SKM-1 treated with dmso at 0.1 percent for 144 hours (cell line): ENCODE data around the gene SNAP25.

Experiments used
- DNase-seq: peaks from one replicate; lab custom pipeline; 2025; ENCODE audit not compliant: unreplicated experiment; lab: John Stamatoyannopoulos, UW

SNAP25 gene

DNA sequence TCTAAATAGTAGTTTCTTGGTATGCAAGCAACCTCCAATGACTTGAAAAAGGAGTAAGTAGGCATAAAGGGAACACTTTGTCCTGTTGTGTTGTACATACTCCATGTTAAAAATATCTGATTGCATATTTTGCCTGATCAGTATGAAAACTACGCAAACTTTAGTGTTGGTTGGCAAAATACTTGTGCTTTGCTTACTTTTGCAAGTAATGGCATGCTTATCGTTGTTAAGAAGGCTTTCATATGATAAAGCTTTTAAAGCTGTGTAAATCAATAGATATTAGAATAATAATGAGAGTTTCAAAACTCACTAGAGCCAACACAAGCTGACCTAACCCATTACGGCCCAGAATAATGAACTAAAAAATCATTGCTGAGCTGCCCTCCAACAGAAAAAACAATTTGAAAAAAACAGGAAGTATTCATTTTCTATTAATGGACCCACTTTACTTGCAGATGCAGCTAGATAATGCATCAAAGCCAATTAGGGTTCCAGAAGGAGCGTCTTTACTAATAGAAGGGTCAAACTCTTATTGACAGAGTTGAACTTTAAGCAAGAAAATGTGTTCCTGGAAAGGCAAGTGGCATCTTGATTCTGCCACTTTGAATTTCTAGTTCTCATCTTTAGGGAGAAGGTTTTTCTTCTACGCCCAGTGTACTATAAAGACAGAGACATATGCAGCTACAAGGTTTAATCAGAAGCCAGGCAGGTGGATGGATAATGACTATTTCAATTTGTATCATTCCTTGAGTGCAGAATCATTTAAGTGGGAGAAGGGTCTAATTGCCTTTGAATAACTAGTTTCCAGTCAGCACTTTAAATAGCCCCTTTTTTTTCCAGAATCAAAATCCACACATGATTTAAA, 82.2 kb downstream of the SNAP25 start:
- no peak for DNase-seq

- DNase-seq = no peak
Measured at GRCh38 chr20:10303852-10304251, 85.2 kb downstream of the SNAP25 start.

DNA sequence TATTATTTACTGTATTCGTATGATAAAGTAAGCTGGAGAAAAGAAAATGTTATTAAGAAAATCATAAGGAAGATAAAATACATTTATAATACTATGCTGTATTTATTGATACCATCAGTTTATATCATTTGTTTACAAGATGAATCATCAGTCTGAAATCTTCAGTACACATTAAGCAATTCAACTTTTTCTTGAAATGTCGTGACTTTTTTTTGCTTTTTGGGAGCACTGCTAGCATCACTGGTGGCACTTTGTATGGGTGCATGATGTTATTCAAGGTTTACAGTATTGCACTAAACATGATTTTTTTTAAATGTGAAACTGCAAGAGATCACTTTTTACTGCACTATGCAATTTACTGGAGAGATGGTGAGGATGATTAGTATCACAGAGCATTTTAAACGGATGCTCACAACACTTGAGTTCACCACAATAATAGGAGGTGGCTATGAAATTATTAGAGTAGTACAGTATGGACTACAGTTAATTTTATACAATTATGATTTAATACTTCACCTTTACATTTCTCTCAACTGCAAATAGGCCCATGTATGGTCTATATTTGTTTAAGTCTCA, 85.9 kb downstream of the SNAP25 start:
- no peak for DNase-seq

GRCh38 chr20:10306440-10307358, 88.1 kb downstream of the SNAP25 start:
- DNase-seq = no peak

DNA sequence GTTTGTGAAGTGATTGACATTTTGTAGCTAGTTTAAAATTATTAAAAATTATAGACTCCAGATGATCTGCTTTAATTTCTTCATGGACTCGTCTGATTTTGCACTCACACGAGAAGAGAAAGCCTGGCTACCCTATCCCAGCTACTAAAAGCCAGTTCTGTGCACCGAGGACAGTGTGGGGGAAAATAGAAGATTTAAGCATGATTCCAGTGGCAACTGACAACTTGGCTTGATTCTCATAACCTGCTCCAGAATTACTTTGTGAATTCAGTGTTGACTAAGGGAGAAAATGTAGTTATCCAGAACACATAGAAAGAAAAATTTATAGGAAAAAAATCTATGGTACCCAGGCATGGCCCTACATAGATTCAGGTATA, 88.7 kb downstream of the SNAP25 start:
- DNase-seq = no peak

GRCh38 chr20:10308652-10309051, 90.0 kb downstream of the SNAP25 start:
- no peak for DNase-seq

DNA sequence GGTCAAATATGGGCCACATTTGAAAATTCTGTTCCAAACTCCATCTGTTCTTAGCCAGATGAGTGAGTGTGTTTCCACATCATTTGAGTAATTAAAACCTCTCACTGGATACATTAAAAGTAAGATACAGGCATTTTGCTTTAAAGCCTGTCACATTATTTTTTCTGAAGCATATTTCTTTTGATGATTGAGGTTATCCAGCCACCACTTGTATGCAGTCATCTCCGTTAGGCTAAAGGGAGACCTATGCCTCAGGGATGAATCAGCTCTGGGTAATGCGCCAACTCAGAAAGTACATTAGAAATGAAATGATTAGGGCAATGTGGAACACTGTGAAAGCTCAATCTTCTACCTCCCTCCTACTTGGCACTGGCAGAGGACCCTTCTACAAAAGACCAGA, 90.7 kb downstream of the SNAP25 start:
- no peak for DNase-seq

- no peak for DNase-seq
Measured at GRCh38 chr20:10312111-10312510, 93.5 kb downstream of the SNAP25 start.

GRCh38 chr20:10313215-10313614, 94.6 kb downstream of the SNAP25 start:
- DNase-seq = no peak

DNA sequence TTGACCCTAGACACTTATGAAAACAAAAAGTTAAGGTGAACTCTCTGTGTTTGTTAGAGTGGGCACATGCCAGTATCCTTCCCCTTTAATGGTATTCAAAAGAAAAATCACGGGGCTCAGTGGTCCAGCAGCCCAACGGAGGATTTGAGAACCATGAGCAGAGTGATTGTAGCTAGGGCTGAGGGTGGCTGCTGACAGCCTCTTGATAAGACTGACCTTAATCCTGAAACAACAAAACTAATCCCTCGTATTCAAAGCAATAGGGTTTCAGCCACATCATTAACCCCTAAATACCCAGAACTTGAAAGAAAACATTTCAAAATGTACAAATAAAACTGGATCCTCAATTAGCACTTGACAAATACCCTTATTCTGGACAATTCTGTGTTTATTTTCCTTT, 95.1 kb downstream of the SNAP25 start:
- no peak for DNase-seq

GRCh38 chr20:10314198-10314597, 95.6 kb downstream of the SNAP25 start:
- DNase-seq = no peak

DNA sequence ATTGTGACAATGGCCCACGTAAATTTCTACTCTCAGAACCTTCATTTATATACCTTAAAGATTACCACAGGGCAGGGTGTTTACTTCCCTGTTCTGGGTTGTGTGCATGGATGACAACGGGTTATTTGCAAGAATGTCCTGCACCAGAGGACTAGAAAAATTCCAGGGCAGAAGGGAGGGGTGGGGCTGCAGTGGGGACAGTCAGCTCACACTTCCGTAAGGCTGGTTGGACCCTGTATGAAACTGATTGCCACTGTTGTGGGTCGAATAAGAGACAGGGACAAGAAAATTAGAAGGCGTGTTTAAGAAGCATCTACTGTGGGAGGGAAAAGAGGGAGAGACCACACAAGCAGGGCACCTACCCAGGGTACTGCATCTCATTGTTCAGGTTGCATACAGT, 96.5 kb downstream of the SNAP25 start:
- DNase-seq = no peak

- no peak for DNase-seq
Measured at GRCh38 chr20:10316582-10316981, 98.0 kb downstream of the SNAP25 start.

DNA sequence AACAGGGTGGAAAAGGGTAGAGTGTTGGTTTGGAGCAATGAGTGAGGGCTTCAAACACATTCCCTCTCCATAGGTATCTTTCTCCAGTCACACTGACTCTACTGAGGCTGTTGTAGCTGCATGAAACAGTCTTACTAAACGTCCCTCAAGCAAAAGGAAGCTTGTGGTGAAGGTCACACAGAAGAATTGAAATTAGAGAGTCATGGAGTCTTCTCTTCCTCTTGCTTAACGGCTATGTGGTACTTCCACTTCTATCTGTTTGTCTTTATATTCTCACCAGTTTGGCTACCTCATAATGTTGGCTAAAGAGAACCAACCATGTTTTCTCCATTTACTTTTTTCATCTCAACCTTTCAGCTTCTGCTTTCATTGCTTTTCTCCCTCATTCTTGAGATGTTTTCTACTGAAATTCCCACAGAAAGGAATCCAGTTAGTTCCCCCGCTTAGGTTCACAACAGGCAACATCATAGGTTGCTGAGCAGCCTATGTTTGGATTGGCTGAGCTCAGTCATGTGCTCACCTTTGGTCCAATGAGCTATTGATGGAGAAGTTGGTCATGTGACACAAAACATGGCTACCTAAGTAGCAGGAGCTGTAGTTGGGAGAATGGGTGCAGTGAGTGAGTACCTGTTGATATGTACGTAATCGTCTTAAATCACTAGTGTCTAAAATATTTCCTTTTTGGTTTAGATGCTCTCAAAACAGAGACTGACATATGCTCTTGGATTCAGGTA, 99.8 kb downstream of the SNAP25 start:
- DNase-seq = no peak

- no peak for DNase-seq
Measured at GRCh38 chr20:10319855-10320254, 101.2 kb downstream of the SNAP25 start.

GRCh38 chr20:10321138-10321717, 102.6 kb downstream of the SNAP25 start:
- DNase-seq = no peak

DNA sequence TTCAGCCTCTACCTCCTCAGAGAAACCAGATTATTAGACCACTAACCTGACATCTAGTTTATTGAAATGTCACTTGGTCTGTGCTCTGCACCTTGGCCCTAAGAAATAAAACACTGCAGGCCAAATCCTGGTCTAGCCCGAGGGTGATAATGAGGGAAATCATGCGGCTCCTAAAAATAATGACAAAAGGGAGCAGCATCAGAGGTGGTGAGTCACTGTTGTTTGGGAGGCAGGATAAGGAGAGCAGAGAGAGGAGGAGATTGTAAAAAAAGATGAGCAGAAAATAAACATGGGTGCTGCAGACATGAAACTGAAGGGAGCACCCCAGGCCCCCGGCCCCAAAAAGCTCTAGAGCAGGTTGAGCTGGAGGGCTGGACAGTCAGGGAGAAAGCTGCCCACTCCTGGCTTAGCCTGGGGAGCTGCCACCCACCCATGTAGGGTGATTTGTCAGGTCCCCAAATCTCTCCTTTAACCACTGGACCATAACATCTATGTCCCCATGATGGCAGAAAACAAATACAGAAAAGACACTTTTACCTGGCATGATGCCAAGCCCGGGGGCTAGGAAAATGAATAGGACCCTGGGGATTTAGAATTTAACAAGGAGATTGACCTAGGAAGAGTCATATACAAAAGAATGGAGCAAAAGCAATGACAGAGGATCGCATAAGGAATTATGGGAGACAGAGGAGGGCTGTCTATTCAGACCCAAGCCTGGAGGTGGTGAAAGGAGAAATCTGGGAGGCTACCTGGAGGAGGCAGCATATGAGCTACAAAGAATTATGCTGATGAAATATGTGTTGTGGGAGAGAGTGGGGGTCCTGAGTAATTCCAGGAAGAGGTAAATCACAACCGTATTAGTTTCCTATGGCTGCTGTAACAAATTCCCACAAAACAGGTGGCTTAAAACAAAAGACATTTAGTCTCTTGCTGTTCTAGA, 103.7 kb downstream of the SNAP25 start:
- no peak for DNase-seq

- DNase-seq = no peak
Measured at GRCh38 chr20:10323729-10324128, 105.1 kb downstream of the SNAP25 start.

GRCh38 chr20:10324198-10324847, 105.7 kb downstream of the SNAP25 start:
- DNase-seq = no peak
